Activated CD4-positive, alpha-beta T cell treated with anti-CD3 and anti-CD28 coated beads, Interleukin-2, amount 50 U/mL, for 24 hours (primary cell): ENCODE data around the gene JAML.

Source experiments
- DNase-seq, 2 donors: peaks; one replicate each; pipeline ENCODE4 v3.0.0-alpha.2; 2020; ENCODE audit warnings: low read depth in 1 of 2, low spot score in 1 of 2

Gene JAML

GRCh38 chr11:118169300-118170140 is 55.3 kb downstream of the JAML start:
- no peak for DNase-seq

GRCh38 chr11:118168751-118169150 is 56.1 kb downstream of the JAML start:
- no peak for DNase-seq

GRCh38 chr11:118168316-118168715 is 56.5 kb downstream of the JAML start:
- DNase-seq, result no peak

- DNase-seq, result no peak
These were observed 56.9 kb downstream of the JAML start for GRCh38 chr11:118167906-118168305.

- DNase-seq, result no peak
These were observed 57.6 kb downstream of the JAML start for GRCh38 chr11:118167253-118167652.

- DNase-seq, result no peak
These were observed 58.2 kb downstream of the JAML start for GRCh38 chr11:118166641-118167040.

GRCh38 chr11:118164885-118165284 is 59.9 kb downstream of the JAML start:
- no peak for DNase-seq

- no peak for DNase-seq
These were observed 61.3 kb downstream of the JAML start for GRCh38 chr11:118163494-118163893.

- DNase-seq, result no peak
These were observed 62.0 kb downstream of the JAML start for GRCh38 chr11:118162846-118163245.

GRCh38 chr11:118161786-118162185 is 63.0 kb downstream of the JAML start:
- DNase-seq, result no peak

GRCh38 chr11:118157186-118157895 is 67.5 kb downstream of the JAML start:
- no peak for DNase-seq

GRCh38 chr11:118156531-118157185 is 68.2 kb downstream of the JAML start:
- DNase-seq, result no peak

GRCh38 chr11:118155776-118156530 is 68.9 kb downstream of the JAML start:
- DNase-seq, result no peak

GRCh38 chr11:118154641-118155040 is 70.2 kb downstream of the JAML start:
- no peak for DNase-seq

- no peak for DNase-seq
These were observed 70.8 kb downstream of the JAML start for GRCh38 chr11:118153976-118154375.

- DNase-seq, result no peak
These were observed 71.3 kb downstream of the JAML start for GRCh38 chr11:118153516-118153915.

- no peak for DNase-seq
These were observed 72.0 kb downstream of the JAML start, which contains the start of gene SCN4B for GRCh38 chr11:118152552-118153471. Gene SCN4B, minus strand, starts transcription at chr11:118152823. Its CDS starts 150 bp downstream, at chr11:118152673.

- no peak for DNase-seq
These were observed 72.7 kb downstream of the JAML start for GRCh38 chr11:118152020-118152551.

GRCh38 chr11:118151431-118151830 is 73.4 kb downstream of the JAML start:
- DNase-seq, result no peak

- no peak for DNase-seq
These were observed 75.3 kb downstream of the JAML start for GRCh38 chr11:118149493-118149892.
